NCI-H2196 (cell line): Measurements from ENCODE around the gene ALK.

Experiments used
- DNase-seq: peaks from one replicate; lab custom pipeline; 2025; ENCODE audit not compliant: unreplicated experiment; lab: John Stamatoyannopoulos, UW

ALK gene

GRCh38 chr2:29614295-29614830, 307.0 kb downstream of the ALK start:
- DNase-seq: no peak

- DNase-seq: no peak
Observed at GRCh38 chr2:29613792-29614266, 307.6 kb downstream of the ALK start.

DNA sequence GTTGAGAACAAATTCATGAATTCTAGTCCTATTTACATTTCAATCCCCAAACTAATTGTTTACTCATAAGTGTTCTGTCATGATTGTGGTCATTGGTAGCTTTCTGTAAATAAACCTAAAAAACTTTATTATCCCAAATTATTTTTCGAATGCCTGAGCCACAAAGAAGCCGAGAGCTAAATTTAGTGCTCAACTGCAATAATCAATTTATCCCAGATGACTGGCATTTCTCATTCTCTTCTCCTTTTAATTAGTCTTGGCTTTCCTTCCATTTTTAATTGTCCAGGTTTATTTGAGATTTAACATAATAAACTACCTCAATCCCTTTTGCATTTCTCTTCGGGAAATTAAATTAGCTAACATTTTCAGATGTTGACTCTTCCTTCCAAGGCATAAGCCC, 308.3 kb downstream of the ALK start:
- DNase-seq: no peak

DNA sequence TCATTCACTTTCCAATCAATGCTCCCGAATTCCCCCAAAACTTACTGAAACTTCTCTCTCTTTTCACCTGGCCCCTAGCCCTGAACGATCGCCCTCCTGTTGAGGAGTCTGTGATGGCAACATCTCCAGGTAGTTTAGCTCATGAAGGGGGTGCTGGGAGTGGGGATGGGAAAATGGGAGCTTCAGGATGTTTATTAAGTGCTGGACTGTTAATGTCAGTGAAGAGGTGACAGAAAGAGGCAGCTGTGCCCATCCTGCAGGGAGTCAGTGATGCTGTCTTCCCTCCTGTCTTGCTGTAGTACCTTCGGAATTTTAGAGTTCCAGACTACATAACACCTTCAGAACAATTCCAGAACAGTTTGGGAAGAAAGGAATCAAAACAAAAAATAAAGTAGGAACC, 308.8 kb downstream of the ALK start:
- no peak for DNase-seq

- no peak for DNase-seq
Observed at GRCh38 chr2:29611850-29612249, 309.5 kb downstream of the ALK start.

DNA sequence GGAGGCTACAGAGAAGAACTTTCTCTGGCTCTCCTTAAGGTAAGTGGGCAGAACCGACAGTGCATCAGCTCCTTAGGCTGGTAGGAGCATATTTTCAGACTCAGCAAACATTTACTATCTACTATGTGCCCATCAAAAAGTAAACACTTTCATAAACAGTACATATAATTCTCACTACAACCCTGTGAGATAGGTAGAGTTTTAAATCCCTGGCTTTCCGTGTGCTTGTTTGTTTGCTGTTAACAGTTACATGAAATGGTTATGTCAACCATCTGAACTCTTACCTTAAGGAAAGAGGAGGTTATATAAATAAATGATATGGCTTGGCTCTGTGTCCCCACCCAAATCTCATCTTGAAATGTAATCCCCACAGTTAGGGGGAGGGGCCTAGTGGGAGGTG, 310.1 kb downstream of the ALK start:
- DNase-seq: no peak

DNA sequence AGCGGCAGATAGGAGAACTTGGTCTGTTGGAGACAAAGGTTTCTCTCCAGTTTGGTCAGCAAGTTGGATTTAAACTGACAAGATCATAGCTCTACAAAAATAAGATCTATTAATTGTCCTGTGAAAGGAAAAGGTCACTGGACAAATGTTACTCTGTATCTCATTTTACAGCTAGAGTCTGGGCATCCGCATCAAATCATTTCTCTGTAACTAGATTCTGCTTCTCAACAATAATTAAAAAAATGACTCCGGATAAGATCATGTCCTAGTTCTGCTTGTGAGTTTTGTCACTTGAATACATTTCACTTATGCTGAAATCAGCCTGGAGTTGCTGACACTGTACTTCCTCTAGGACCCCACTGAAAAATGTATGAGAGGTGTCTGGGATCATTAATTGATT, 310.8 kb downstream of the ALK start:
- no peak for DNase-seq

GRCh38 chr2:29607038-29607420, 314.4 kb downstream of the ALK start:
- DNase-seq: no peak

GRCh38 chr2:29606104-29607037, 315.0 kb downstream of the ALK start:
- DNase-seq: no peak

DNA sequence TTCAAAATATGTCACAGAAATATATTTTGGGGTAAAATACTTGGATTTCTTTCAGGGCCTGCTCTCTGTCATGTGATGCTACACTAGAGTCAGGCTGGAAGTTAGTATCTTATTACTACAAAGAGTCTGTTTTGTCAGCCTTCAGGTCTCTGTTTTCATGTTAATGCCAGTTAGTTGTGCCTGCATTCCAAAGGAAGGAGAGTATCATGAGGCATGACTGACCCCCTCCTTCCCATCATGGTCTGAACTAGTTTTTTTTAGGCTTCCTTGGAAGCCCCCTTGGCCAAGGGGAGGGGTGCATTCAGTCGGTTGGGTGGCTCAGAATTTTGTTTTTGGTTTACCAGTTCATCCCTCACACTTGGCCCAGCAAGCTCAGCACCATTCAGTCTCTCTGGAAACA, 318.0 kb downstream of the ALK start:
- no peak for DNase-seq

DNA sequence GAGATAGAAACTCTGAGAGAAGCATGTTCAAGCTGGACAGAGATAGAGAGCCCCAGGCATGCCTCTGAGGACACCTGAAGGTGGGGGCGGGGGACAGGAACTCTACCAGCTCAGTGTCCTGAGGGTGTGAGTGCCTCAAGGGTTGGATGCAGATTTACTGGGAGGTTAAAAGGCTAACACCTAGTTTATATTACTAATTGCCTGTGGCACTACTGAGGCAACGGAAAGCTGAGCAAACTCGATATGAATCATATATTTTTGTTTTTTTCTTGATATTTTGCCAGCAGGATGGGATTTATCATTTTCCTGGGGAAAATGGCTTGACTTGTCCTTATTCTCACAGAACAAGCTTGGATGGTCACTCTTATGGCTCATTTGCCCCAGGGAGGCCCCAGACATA, 319.5 kb downstream of the ALK start:
- DNase-seq: no peak

DNA sequence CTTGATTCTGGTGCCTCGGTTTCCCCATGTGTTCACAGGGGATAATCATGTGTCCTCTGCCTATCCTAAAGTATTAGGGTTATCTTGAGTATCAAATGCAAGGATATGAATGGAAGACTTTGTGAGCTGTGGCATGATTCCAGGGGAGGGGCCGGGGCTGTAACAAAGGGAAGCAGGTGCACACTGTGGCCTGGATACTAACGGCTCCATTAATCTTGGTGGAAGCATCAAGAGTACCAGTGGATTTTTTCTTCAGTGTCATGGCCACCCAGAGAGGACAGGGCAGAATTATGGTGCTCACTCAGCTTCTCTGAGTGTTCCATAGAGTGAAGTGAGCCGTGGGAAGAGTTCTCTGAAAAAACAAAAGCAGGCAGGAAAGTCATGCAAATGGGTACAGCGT, 320.1 kb downstream of the ALK start:
- DNase-seq: no peak

DNA sequence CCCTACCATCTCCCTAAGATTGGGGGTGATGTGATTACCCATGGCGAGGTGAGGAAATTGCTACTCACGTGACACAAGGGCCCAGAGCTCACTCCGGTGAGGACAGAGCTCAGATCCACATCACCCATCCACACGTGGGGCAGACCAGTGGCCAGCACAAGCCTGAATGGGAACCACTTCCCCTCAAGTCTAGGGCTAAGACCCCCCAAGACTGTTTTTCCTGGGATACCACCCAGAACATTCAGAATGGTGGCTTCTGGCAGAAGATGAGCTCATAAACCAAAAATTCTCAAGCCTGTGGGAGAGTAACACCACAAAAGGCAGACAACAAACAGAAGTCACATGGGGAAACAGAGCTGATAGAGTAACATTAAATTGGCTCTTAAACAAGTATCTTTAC, 321.4 kb downstream of the ALK start:
- DNase-seq: no peak

GRCh38 chr2:29598978-29599377, 322.4 kb downstream of the ALK start:
- no peak for DNase-seq

DNA sequence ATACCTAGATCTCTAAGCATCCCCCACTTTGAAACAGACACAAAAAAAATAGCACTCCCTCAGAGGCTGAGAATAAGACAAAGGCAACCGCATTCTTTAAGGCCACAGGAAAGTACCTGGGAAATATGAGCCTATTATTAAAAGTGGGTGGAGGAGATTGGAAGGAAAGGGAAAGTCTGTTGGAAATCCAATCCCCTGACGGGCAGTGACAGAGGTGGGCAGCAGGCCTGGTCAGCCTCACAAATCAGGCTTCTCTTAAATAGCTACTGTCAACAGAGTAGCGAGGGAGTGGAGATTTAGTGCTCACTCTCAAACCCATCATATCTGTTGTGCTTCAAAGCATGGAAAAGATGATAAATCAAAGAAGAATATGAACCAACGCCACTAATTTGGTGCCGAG, 324.4 kb downstream of the ALK start:
- no peak for DNase-seq

DNA sequence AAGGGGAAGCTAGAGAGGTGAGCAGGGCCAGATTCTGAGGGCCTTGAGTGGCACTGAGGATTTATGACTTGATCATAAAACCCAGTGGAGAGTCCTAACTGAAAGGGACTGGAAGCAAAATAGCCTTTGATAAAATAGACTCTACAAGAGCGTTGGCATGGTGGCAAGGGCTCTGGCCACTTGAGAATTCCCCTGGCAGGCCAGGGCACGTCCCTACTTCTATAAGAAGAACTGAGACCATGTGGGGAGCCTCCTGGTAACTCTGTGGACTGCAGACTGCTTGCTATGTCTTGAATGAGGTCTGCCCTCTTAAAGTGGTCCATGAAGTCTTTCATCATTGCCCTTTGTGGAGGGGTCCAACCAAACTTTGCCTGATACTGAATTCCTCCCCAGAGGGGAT, 324.8 kb downstream of the ALK start:
- DNase-seq: no peak

DNA sequence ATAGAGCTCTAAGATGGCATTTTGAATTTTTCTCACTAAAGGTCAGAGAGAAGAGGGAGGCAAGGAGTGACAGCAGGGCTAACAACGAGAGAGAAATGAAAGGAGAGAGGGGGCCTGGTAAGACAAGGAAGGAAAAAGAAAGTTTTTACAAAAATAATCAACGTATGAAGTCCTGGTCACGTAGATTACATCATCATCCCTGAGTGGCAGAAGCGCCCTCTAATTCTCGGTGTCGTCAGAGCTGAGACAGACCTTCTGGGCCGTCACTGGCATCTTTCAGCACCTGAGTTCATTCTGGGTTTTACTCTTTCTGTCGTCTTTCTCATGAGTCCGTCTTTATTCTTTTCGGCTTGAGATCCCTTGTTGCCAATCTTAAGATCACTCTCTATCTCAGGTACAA, 329.8 kb downstream of the ALK start:
- DNase-seq: no peak

GRCh38 chr2:29590211-29590610, 331.2 kb downstream of the ALK start:
- no peak for DNase-seq

DNA sequence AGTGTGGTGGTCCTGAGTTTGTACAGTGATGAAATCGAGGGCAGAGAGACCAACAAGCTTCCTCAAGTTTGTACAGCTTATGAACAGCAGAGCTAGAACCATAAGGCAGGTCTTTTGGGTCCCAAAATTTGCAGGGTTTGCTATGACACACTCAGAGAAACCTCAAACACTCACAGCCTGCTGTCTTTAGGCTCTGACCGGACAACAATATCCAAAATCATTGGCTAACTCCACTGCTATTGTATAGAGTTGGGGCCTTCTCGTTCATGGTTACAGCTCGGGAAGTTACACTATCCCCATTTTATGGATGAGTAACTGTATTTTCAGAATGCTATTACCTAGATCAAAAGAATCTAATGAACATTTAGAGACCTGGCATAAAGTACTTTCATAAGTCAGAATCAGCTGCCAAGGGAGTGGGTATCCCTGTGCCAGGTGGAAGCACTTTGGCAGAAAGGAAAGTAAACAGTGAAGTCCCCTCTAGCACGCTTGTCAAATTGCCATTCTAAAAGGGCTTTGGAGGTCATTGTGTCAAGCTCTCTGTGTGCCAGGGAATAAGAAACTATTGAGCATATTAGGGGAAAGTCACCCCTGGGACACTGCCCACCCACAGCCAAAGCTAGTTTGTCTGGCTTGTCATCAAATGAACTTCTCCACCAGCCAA, 331.8 kb downstream of the ALK start:
- no peak for DNase-seq

DNA sequence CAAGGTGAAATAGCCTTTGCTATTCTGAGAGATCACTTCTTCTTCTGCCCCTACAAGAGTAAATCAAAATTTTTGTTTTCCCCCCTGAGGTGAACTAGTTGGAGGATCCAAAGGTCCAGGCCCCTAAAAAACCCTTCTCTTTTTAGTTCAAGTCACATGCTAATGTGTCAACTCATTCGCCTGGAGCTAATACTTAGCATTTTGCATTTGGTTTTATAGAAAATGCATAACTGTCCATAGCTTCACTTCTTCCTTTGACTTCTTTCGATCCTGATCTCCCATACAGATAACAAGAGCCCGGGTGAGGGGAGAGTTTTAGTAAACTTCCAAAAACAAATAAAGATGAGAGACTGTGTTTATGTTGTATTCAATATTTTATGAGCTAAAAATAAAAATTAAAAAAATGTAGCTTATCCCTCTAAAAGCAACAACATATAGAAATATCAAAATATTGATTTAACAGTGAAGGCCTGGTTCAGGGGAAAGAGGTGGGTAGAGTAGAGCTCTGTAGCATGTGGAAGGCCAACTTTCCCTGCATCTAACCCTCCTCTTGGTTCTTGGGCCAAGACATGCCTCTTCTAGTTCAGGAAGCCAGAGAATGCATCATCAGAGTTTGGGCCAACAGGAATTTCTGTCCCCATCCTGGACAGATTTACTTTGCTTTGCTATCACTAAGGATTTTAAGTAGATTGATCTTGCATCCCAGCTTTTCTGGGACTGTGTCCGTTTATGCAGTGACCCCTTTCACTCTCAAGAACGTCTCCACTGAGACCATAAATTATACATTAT, 333.8 kb downstream of the ALK start:
- DNase-seq: no peak

GRCh38 chr2:29586919-29587318, 334.5 kb downstream of the ALK start:
- no peak for DNase-seq
